PFSK-1 (cell line): Measurements from ENCODE around the gene MOV10L1.

Source experiments
- POLR2AphosphoS5 ChIP-seq: IDR thresholded peaks from 2 replicates; pipeline ENCODE4 v1.6.1; 2012; ENCODE audit warnings: low read depth, mild to moderate bottlenecking, control low read depth, low read length, moderate library complexity
- REST ChIP-seq, 2 experiments: IDR thresholded peaks; 2 replicates each; pipeline versions ENCODE4 v1.6.1 to v1.8.0; 2011 to 2012; ENCODE audit warnings: low read depth in 2 of 2, low read length in 2 of 2, control low read depth in 1 of 2, inconsistent platforms in 1 of 2, mild to moderate bottlenecking in 1 of 2, moderate library complexity in 1 of 2; ENCODE audit not compliant: insufficient read depth in 1 of 2
- SIN3A ChIP-seq: IDR thresholded peaks from 2 replicates; pipeline ENCODE4 v1.6.1; 2012; ENCODE audit warnings: mild to moderate bottlenecking, low read length, moderate library complexity, borderline replicate concordance; ENCODE audit not compliant: insufficient read depth
- TAF1 ChIP-seq: IDR thresholded peaks from 2 replicates; pipeline ENCODE4 v1.6.1; 2012; ENCODE audit warnings: low read length, control low read depth, borderline replicate concordance; ENCODE audit not compliant: insufficient read depth

- TF ChIP-seq POLR2AphosphoS5: no peak
- no peak for TF ChIP-seq REST (IDR thresholded peaks at IDR 0.05; ENCODE audit: insufficient read depth in 1 of 2, low read depth in 2 of 2, low read length in 2 of 2)
- TF ChIP-seq TAF1: no peak
- TF ChIP-seq SIN3A: no peak
Observed at GRCh38 chr22:50141891-50142363, 52.1 kb downstream of the MOV10L1 start.
